A549 (cell line): Measurements from ENCODE around the gene CLN6. TPM values are rescaled to one million over a fixed set of nuclear protein-coding genes. Genes with fewer than 3 reads are reported as not detected.

Source experiments
- ATAC-seq, 2 experiments: fragments of 200-7000 bp in 1 of 2; fragments of >200 bp in 1 of 2; cut with Nextera tagmentation in 1 of 2; cut with Tn5 transposase in 1 of 2; 3 replicates each; pipeline versions ENCODE4 v1.8.0 to v1.9.1; 2018 to 2020; ENCODE audit warnings: mild to moderate bottlenecking in 1 of 2, moderate library complexity in 1 of 2
- CTCF ChIA-PET: fragments of 300-600 bp; sonication (Branson Sonifier 250); formaldehyde crosslinking; extraction: SDS; loops from one replicate; lab custom pipeline; 2021; ENCODE audit warnings: antibody characterized with exemption, inconsistent platforms; lab: Yijun Ruan, JAX
- POLR2A ChIA-PET: fragments of 350-600 bp; formaldehyde crosslinking; extraction: SDS; loops from one replicate; lab custom pipeline; 2021; ENCODE audit warnings: antibody characterized with exemption, inconsistent platforms; lab: Yijun Ruan, JAX
- DNase-seq, 2 experiments: peaks; one replicate each; pipeline versions ENCODE4 v3.0.0 to v3.0.0-alpha.2; 2011 to 2016; ENCODE audit warnings: low read depth in 1 of 2, low spot score in 1 of 2
- FAIRE-seq: peaks from 2 replicates; lab custom pipeline; 2011; peaks lifted over from hg19 to GRCh38; lab: Jason Lieb, UNC
- H3K27ac ChIP-seq, 2 experiments: fragments of >200 bp; sonication (Bioruptor Twin); formaldehyde crosslinking; 3 replicates each; pipeline ENCODE4 v1.5.1; 2016 to 2017
- H3K4me1 ChIP-seq: fragments of >200 bp; sonication (Bioruptor Twin); formaldehyde crosslinking; 3 replicates; pipeline ENCODE4 v1.6.1; 2016
- H3K4me2 ChIP-seq: fragments of >200 bp; sonication (Bioruptor Twin); formaldehyde crosslinking; 3 replicates; pipeline ENCODE4 v1.6.1; 2016
- H3K4me3 ChIP-seq: fragments of >200 bp; sonication (Bioruptor Twin); formaldehyde crosslinking; 3 replicates; pipeline ENCODE4 v1.5.1; 2016
- H3K9me3 ChIP-seq: fragments of >200 bp; sonication (Bioruptor Twin); formaldehyde crosslinking; 3 replicates; pipeline ENCODE4 v1.6.1; 2016
- CBX2 ChIP-seq: fragments of 200-600 bp; sonication (generic); IDR thresholded peaks from 2 replicates; pipeline ENCODE4 v1.6.1; 2016; ENCODE audit warnings: low read depth, mild to moderate bottlenecking, borderline replicate concordance
- CHD4 ChIP-seq: fragments of 200-600 bp; sonication (generic); IDR thresholded peaks from 2 replicates; pipeline ENCODE4 v1.6.1; 2016; ENCODE audit warnings: antibody characterized with exemption, mild to moderate bottlenecking, borderline replicate concordance
- ESRRA ChIP-seq: fragments of 150-350 bp; IDR thresholded peaks from 2 replicates; pipeline ENCODE4 v1.6.1; 2014; ENCODE audit warnings: mild to moderate bottlenecking, low read length, borderline replicate concordance
- FOSL2 ChIP-seq, 2 experiments: fragments of 450-650 bp in 1 of 2; fragments of >200 bp in 1 of 2; sonication (Bioruptor Twin) in 1 of 2; formaldehyde crosslinking; IDR thresholded peaks; 2 replicates each; pipeline versions ENCODE4 v1.5.0 to v1.6.1; 2016 to 2020; ENCODE audit warnings: mild to moderate bottlenecking in 1 of 2, moderate library complexity in 1 of 2
- FOXS1 ChIP-seq: fragments of 250-450 bp; sonication (Bioruptor Pico); IDR thresholded peaks from 2 replicates; pipeline ENCODE4 v1.5.0; 2020; ENCODE audit warnings: mild to moderate bottlenecking, moderate library complexity
- GATA3 ChIP-seq: IDR thresholded peaks from 2 replicates; pipeline ENCODE4 v1.6.1; 2012; ENCODE audit warnings: borderline replicate concordance
- HOXA7 ChIP-seq: fragments of 250-450 bp; sonication (Bioruptor Pico); IDR thresholded peaks from 2 replicates; pipeline ENCODE4 v1.5.0; 2020; ENCODE audit warnings: mild to moderate bottlenecking, moderate library complexity
- JUNB ChIP-seq: fragments of >200 bp; sonication (Bioruptor Twin); formaldehyde crosslinking; IDR thresholded peaks from 2 replicates; pipeline ENCODE4 v1.6.1; 2016
- KDM5A ChIP-seq: fragments of 200-600 bp; sonication (generic); IDR thresholded peaks from 2 replicates; pipeline ENCODE4 v1.6.1; 2016; ENCODE audit warnings: antibody characterized with exemption, mild to moderate bottlenecking
- NR3C1 ChIP-seq: fragments of >200 bp; sonication (Bioruptor Twin); formaldehyde crosslinking; IDR thresholded peaks from 3 replicates; pipeline ENCODE4 v1.6.1; 2017
- PHF8 ChIP-seq: fragments of 200-600 bp; sonication (generic); IDR thresholded peaks from 2 replicates; pipeline ENCODE4 v1.6.1; 2016; ENCODE audit warnings: low read depth, mild to moderate bottlenecking, antibody characterized with exemption, moderate library complexity, borderline replicate concordance
- POLR2AphosphoS2 ChIP-seq: conservative IDR thresholded peaks from 2 replicates; pipeline ENCODE4 v1.6.1; 2012; ENCODE audit warnings: low read length, improper control_type of control experiment, inconsistent platforms
- RAD21 ChIP-seq, 2 experiments: fragments of >200 bp in 1 of 2; sonication (Bioruptor Twin) in 1 of 2; formaldehyde crosslinking in 1 of 2; IDR thresholded peaks in 1 of 2; conservative IDR thresholded peaks in 1 of 2; 2 replicates in 1 of 2; 3 replicates in 1 of 2; pipeline ENCODE4 v1.6.1; 2012 to 2018; ENCODE audit warnings: inconsistent platforms in 1 of 2
- TP53 ChIP-seq: fragments of 250-450 bp; sonication (Bioruptor Pico); IDR thresholded peaks from 2 replicates; pipeline ENCODE4 v1.5.0; 2021; ENCODE audit warnings: mild to moderate bottlenecking, moderate library complexity
- ZC3H11A ChIP-seq: fragments of 450-650 bp; IDR thresholded peaks from 2 replicates; pipeline ENCODE4 v1.6.1; 2014; ENCODE audit warnings: antibody characterized with exemption, mild to moderate bottlenecking
- ZFP36 ChIP-seq: fragments of 450-650 bp; IDR thresholded peaks from 2 replicates; pipeline ENCODE4 v1.6.1; 2014; ENCODE audit warnings: borderline replicate concordance; ENCODE audit not compliant: partially characterized antibody
- WGBS: methylation state at CpG from one replicate; pipeline ENCODE4 v1.1.6; 2017; ENCODE audit errors: missing lambda C conversion rate; 5-methylcytosine and 5-hydroxymethylcytosine counted together
- polyA plus RNA-seq, 4 experiments: library from polyadenylated mRNA; depleted of rRNA in 3 of 4; stranded (reverse); fragments of >200 nt; fragmentation: RNase III in 1 of 4; extraction: RNeasy Plus Mini Kit Qiagen cat#74134 plus additional on column Dnase treatment in 1 of 4; gene quantifications; 2 replicates in 3 of 4; 3 replicates in 1 of 4; pipeline ENCODE4 v1.2.3, GENCODE V29; 2011 to 2017
- TF ChIP-seq, protein P1 (sequence below): IDR thresholded peaks from 2 replicates; pipeline ENCODE4 v1.6.1; 2012; ENCODE audit warnings: low read depth, borderline replicate concordance
- TF ChIP-seq, protein P2 (sequence below): IDR thresholded peaks from 2 replicates; pipeline ENCODE4 v1.6.1; 2012
- TF ChIP-seq, protein P3 (sequence below): fragments of 450-650 bp; IDR thresholded peaks from 2 replicates; pipeline ENCODE4 v1.6.1; 2014; ENCODE audit warnings: antibody characterized with exemption
- TF ChIP-seq, protein P4 (sequence below): fragments of >200 bp; sonication (Bioruptor Twin); formaldehyde crosslinking; IDR thresholded peaks from 3 replicates; pipeline ENCODE4 v1.5.1; 2016

The CLN6 gene
- polyA plus RNA-seq, 2 of the 4 experiments (the other 2 are of a cell fraction): 47.5 to 69.7 TPM

DNA sequence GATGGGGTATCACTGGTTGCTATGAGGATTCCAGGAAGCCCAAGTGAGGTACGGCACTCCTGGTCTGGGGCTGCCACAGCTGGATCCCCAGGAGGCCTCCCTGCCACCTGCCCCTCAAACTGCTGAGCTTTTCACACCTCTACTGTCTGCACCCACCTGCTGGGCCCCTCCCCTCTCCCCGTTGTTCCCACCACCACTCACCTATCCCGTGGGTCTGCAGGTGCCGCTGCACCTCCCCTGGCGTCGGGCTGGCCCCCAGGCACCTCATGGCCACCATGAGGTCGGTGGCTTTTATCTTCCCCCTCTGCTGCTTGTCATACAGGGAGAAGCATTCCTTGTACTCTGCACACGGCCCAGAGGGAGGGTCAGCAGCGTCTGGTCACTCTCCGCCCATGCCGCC is 30.2 kb downstream of the CLN6 start:
- no peak for ATAC-seq
- no peak for TF ChIP-seq ZFP36
- TF ChIP-seq, protein P1, sequence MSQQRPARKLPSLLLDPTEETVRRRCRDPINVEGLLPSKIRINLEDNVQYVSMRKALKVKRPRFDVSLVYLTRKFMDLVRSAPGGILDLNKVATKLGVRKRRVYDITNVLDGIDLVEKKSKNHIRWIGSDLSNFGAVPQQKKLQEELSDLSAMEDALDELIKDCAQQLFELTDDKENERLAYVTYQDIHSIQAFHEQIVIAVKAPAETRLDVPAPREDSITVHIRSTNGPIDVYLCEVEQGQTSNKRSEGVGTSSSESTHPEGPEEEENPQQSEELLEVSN: no peak
- TF ChIP-seq HOXA7: no peak
- no peak for TF ChIP-seq FOSL2 (IDR thresholded peaks at IDR 0.05)
- TF ChIP-seq FOSL2 (CRISPR knock-in tag; IDR thresholded peaks at IDR 0.05): no peak
- no peak for TF ChIP-seq CBX2
- TF ChIP-seq RAD21 (conservative IDR thresholded peaks at IDR 0.05 in 1 of 2, IDR thresholded peaks at IDR 0.05 in 1 of 2): no peak
- TF ChIP-seq JUNB: no peak
- TF ChIP-seq KDM5A: no peak
- TF ChIP-seq, protein P2, sequence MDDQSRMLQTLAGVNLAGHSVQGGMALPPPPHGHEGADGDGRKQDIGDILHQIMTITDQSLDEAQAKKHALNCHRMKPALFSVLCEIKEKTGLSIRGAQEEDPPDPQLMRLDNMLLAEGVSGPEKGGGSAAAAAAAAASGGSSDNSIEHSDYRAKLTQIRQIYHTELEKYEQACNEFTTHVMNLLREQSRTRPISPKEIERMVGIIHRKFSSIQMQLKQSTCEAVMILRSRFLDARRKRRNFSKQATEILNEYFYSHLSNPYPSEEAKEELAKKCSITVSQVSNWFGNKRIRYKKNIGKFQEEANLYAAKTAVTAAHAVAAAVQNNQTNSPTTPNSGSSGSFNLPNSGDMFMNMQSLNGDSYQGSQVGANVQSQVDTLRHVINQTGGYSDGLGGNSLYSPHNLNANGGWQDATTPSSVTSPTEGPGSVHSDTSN: no peak
- TF ChIP-seq NR3C1: no peak
- TF ChIP-seq POLR2AphosphoS2: no peak
- FAIRE-seq: no peak
- ChIA-PET POLR2A (no interaction called here), CTCF (interaction anchor here (6.3 kb wide), 1 partner anchor 12 kb away, joined by 42 read pairs; no protein-coding TSS in a partner anchor)
- no peak for DNase-seq
- Histone ChIP-seq H3K4me2 (no peak overlapping the region), H3K4me1 (no peaks in the 10 kb centered on the region), H3K9me3 (no peaks in the 10 kb centered on the region), H3K4me3 (no peak overlapping the region), H3K27ac (no peak overlapping the region)
- 86% methylated on average over 11 of the region's 11 CpGs for WGBS

DNA sequence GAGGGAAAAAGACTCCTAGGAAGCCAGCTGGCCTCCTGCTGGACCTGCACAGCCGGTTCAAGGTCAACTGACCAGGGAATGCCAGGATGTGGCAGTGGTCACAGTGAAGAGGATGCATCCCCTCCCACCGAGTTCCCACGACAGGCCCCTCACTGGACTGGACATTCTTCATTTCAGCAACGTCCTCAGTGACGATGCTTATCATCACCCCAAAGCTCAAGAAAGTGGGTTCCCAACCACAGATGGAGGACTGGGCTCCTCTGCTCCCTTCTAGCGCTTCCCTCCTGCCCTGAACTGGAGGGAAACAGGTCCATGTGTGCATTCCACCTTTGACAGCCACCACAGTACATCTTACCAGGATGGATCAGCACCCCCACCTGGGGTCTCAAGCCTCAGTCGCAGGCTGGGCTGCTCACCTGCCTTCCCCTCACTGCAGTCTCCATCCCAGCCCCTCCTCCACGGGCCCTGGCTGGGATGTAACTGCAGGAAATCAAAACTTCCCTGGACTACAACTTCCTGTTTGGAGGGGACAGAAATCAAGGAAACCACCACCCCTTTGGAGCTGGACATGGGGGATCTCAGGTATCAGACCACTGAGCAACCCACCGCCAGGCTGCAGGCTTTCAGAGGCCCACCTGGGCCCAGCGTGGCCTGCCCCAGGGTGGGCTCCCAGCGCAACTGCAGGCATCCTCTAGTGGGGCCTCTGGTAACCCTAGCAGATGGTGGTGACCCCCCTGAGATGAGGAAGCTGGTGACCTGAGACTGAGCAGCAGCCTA is 31.7 kb downstream of the CLN6 start:
- ChIA-PET CTCF (interaction anchor here (0.6 to 6.3 kb wide), 7 partner anchors 8 to 768 kb away, joined by 3 to 42 read pairs (median 3); no protein-coding TSS in a partner anchor), POLR2A (no interaction called here)
- TF ChIP-seq ESRRA: no peak
- no peak for TF ChIP-seq GATA3
- TF ChIP-seq ZC3H11A: no peak
- no peak for TF ChIP-seq CHD4
- no peak for TF ChIP-seq JUNB
- no peak for TF ChIP-seq FOXS1
- TF ChIP-seq, protein P3, sequence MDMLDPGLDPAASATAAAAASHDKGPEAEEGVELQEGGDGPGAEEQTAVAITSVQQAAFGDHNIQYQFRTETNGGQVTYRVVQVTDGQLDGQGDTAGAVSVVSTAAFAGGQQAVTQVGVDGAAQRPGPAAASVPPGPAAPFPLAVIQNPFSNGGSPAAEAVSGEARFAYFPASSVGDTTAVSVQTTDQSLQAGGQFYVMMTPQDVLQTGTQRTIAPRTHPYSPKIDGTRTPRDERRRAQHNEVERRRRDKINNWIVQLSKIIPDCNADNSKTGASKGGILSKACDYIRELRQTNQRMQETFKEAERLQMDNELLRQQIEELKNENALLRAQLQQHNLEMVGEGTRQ: no peak

DNA sequence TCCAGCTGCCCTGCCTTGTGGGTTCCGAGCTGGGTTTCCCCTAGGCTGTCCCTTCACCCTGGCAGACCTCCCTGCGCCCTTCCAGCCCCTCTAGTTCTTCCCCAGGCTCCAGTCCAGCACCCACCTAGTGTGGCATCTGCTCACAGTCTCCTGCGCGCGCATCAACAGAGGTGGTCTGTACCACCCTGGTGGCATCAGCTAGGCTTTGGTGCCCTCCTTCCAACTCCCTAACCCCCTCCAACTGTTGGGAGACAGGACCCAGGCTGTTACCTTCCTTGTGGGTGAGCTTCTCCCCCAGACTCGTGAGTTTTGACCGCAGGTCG is 32.4 kb downstream of the CLN6 start:
- Histone ChIP-seq H3K9me3 (no peaks in the 10 kb centered on the region), H3K4me3 (no peak overlapping the region), H3K27ac (no peak overlapping the region), H3K4me2 (no peak overlapping the region), H3K4me1 (no peaks in the 10 kb centered on the region)
- POLR2A ChIA-PET: no interaction called here
- 96% methylated on average over 8 of the region's 8 CpGs for WGBS
- TF ChIP-seq GATA3 (no peak), PHF8 (no peak), TP53 (no peak), ZFP36 (no peak)
- TF ChIP-seq, protein P4, sequence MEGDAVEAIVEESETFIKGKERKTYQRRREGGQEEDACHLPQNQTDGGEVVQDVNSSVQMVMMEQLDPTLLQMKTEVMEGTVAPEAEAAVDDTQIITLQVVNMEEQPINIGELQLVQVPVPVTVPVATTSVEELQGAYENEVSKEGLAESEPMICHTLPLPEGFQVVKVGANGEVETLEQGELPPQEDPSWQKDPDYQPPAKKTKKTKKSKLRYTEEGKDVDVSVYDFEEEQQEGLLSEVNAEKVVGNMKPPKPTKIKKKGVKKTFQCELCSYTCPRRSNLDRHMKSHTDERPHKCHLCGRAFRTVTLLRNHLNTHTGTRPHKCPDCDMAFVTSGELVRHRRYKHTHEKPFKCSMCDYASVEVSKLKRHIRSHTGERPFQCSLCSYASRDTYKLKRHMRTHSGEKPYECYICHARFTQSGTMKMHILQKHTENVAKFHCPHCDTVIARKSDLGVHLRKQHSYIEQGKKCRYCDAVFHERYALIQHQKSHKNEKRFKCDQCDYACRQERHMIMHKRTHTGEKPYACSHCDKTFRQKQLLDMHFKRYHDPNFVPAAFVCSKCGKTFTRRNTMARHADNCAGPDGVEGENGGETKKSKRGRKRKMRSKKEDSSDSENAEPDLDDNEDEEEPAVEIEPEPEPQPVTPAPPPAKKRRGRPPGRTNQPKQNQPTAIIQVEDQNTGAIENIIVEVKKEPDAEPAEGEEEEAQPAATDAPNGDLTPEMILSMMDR: no peak
- CTCF ChIA-PET: interaction anchor here (1.0 to 6.3 kb wide), 6 partner anchors 9 to 70 kb away, joined by 3 to 42 read pairs (median 3); no protein-coding TSS in a partner anchor
- ATAC-seq (no peak), FAIRE-seq (no peak), DNase-seq (no peak)

More for the DNA sequence above, 31.7 kb downstream of the CLN6 start:
- WGBS: 93% methylated on average over 11 of the region's 11 CpGs
- H3K4me1 ChIP-seq: no peaks in the 10 kb centered on the region
- H3K9me3 ChIP-seq: no peaks in the 10 kb centered on the region
- H3K4me2 ChIP-seq: no peak overlapping the region
- H3K27ac ChIP-seq: no peak overlapping the region
- FAIRE-seq (no peak), DNase-seq (no peak), ATAC-seq (no peak)
- no peak overlapping the region for H3K4me3 ChIP-seq
